ENCODE data around the gene PSMB3. TPM values are rescaled to one million over a fixed set of nuclear protein-coding genes. Genes with fewer than 3 reads are reported as not detected.

PSMB3 gene
- total RNA-seq, 2 donors from 2014 or later = 108 to 124 TPM

- peak overlapping the region; percentile 92 for H3K4me3 ChIP-seq
- H3K9me3 ChIP-seq = no peaks in the 10 kb centered on the region
- no peaks in the 10 kb centered on the region for H3K36me3 ChIP-seq
- TF ChIP-seq, protein P1, sequence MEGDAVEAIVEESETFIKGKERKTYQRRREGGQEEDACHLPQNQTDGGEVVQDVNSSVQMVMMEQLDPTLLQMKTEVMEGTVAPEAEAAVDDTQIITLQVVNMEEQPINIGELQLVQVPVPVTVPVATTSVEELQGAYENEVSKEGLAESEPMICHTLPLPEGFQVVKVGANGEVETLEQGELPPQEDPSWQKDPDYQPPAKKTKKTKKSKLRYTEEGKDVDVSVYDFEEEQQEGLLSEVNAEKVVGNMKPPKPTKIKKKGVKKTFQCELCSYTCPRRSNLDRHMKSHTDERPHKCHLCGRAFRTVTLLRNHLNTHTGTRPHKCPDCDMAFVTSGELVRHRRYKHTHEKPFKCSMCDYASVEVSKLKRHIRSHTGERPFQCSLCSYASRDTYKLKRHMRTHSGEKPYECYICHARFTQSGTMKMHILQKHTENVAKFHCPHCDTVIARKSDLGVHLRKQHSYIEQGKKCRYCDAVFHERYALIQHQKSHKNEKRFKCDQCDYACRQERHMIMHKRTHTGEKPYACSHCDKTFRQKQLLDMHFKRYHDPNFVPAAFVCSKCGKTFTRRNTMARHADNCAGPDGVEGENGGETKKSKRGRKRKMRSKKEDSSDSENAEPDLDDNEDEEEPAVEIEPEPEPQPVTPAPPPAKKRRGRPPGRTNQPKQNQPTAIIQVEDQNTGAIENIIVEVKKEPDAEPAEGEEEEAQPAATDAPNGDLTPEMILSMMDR (IDR thresholded peaks at IDR 0.05) = no peak
- ATAC-seq (ENCODE audit: insufficient number of reproducible peaks, low FRiP score, low read depth) (no peak), DNase-seq (ENCODE audit: low spot score) (no peak)
- peak overlapping the region in 1 of 2 donors; percentile 74 for H3K27ac ChIP-seq
- no peaks in the 10 kb centered on the region for H3K27me3 ChIP-seq (replicated peaks; ENCODE audit: insufficient read depth)
- peaks cover 15 to 54% of the 10 kb centered on the region in 2 donors for H3K4me1 ChIP-seq (ENCODE audit: control insufficient read depth in 1 of 2, low read depth in 2 of 2)
These were observed 6.3 kb upstream of the PSMB3 start for GRCh38 chr17:38746004-38746848.

- TF ChIP-seq, protein P1 (IDR thresholded peaks at IDR 0.05) = no peak
- H3K9me3 ChIP-seq = no peaks in the 10 kb centered on the region
- peak overlapping the region; percentile 92 for H3K4me3 ChIP-seq
- peak overlapping the region; percentile 74 to 83 for H3K27ac ChIP-seq
- no peaks in the 10 kb centered on the region for H3K36me3 ChIP-seq
- no peak for ATAC-seq (ENCODE audit: insufficient number of reproducible peaks, low FRiP score, low read depth)
- peaks cover 18 to 50% of the 10 kb centered on the region in 2 donors for H3K4me1 ChIP-seq (ENCODE audit: control insufficient read depth in 1 of 2, low read depth in 2 of 2)
- DNase-seq (ENCODE audit: low spot score) = no peak
- no peaks in the 10 kb centered on the region for H3K27me3 ChIP-seq (replicated peaks; ENCODE audit: insufficient read depth)
These were observed 5.6 kb upstream of the PSMB3 start for GRCh38 chr17:38746849-38747462.

DNA sequence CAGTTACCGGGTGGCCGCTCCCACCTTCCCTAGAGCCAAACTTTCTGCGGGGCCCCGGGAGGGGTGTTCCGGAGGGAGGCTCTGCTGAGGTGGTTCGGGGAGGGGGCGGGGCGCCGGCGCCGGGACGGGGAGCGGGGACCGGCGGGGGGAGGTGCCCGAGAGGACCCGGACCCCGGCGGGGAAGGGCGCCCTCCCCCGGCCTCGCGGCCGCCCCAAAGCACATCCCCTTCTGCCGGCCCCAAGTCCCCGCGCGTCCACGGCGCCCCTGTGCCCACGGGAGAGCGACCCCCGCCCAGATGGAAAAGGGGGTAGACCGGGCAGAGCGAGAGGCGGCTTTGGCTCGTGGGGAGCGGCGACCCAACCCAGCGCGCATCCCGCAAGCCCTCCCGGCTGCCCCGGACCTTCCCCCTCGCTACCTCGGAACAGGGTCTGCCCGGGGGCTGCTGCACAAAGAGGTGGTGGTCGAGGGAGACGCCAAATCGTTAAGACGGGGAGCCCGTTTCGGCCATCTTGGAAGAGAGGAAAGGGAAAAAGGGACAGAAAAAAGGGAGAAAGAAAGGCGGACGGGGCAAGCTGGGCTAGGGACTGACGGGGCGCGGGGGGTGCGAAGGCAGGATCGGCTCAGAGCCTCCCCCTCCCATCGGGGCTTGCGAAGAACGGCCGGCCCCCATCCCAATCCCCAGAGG, 4.9 kb upstream of the PSMB3 start:
- no peaks in the 10 kb centered on the region for H3K36me3 ChIP-seq
- peaks cover 14 to 44% of the 10 kb centered on the region in 2 donors for H3K4me1 ChIP-seq (ENCODE audit: control insufficient read depth in 1 of 2, low read depth in 2 of 2)
- peak overlapping the region; percentile 74 to 83 for H3K27ac ChIP-seq
- ATAC-seq (ENCODE audit: insufficient number of reproducible peaks, low FRiP score, low read depth) (no peak), DNase-seq (ENCODE audit: low spot score) (no peak)
- H3K27me3 ChIP-seq (replicated peaks; ENCODE audit: insufficient read depth) = no peaks in the 10 kb centered on the region
- TF ChIP-seq, protein P1 (IDR thresholded peaks at IDR 0.05) = no peak
- H3K4me3 ChIP-seq = peak overlapping the region; percentile 92
- no peaks in the 10 kb centered on the region for H3K9me3 ChIP-seq

GRCh38 chr17:38748149-38748891, 4.2 kb upstream of the PSMB3 start, which contains the start of gene PCGF2:
PCGF2 (minus strand) TSS chr17:38748336; CDS start chr17:38740402, 7,934 bp downstream.
- H3K27me3 ChIP-seq (replicated peaks; ENCODE audit: insufficient read depth) = no peaks in the 10 kb centered on the region
- H3K4me3 ChIP-seq = peak within 1 kb of the TSS; percentile 92
- TF ChIP-seq, protein P1 (IDR thresholded peaks at IDR 0.05) = no peak
- H3K4me1 ChIP-seq (ENCODE audit: control insufficient read depth in 1 of 2, low read depth in 2 of 2) = peaks cover 17 to 40% of the 10 kb centered on the region in 2 donors
- H3K36me3 ChIP-seq = no peaks in the 10 kb centered on the region
- H3K27ac ChIP-seq = peak within 1 kb of the TSS; percentile 85 to 99
- H3K9me3 ChIP-seq = no peaks in the 10 kb centered on the region
- ATAC-seq (ENCODE audit: insufficient number of reproducible peaks, low FRiP score, low read depth) (peak; percentile 17), DNase-seq (ENCODE audit: low spot score) (peak; percentile 94)
